Left colon (tissue), 2 donors: ENCODE measurements around the gene PCSK2. TPM values are rescaled to one million over a fixed set of nuclear protein-coding genes. Genes with fewer than 3 reads are reported as not detected.

Experiments used
- ATAC-seq: fragments of 200-7000 bp; cut with Tn5 transposase; one replicate; pipeline ENCODE4 v1.9.1; 2020; ENCODE audit warnings: mild to moderate bottlenecking, moderate library complexity
- DNase-seq, 2 donors: peaks; one replicate each; pipeline ENCODE4 v3.0.0-alpha.2; 2020
- intact Hi-C, 2 donors: fragments of 100-400 bp; cut with DNase I in 1 of 2; cut with micrococcal nuclease in 1 of 2; formaldehyde crosslinking; loops; one replicate each; pipeline versions ENCODE4 v1.11.2 to v1.14.0; 2022; cut with DNase I, micrococcal nuclease
- total RNA-seq, 2 donors: library from RNA; stranded (reverse); fragmentation: NEBNext Ultra II Directional; extraction: Animal tissue kit (Norgen Biotek cat#: 25700); gene quantifications; one replicate each; pipeline ENCODE4 v1.2.1, GENCODE V29; 2021
- donor health status: DM: no; HTN: no; CAD: no.
- donor health status: DM: yes; HTN: yes; CAD: no.

PCSK2 gene
- total RNA-seq, 2 donors from 2014 or later = 1.3 to 1.8 TPM

- DNase-seq = no peak
- no peak for ATAC-seq
- intact Hi-C loops = no loop called here
These were observed 89.6 kb downstream of the PCSK2 start for GRCh38 chr20:17316316-17317038.

- no peak for ATAC-seq
- intact Hi-C loops = no loop called here
- DNase-seq = no peak
These were observed 90.5 kb downstream of the PCSK2 start for GRCh38 chr20:17317341-17317740.

- intact Hi-C loops = no loop called here
- DNase-seq = no peak
- no peak for ATAC-seq
These were observed 93.6 kb downstream of the PCSK2 start for GRCh38 chr20:17320456-17320855.

DNA sequence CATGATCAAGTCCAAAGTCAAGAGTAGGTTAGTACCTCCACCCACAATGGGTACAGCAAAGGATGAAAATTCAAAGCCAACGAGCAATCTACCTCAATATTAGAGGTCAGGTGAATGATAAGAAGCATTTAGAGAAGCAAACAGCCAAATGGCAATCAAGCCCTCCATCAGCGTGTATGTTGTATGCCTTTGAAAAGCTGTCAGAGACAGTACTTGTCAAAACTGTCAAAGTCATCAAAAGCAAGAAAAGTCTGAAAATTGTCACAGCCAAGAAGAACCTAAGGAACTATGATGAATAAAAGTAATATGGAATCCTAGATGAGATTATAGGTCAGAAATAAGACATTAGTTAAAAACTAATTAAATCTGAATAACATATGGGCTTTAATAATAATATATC, 99.3 kb downstream of the PCSK2 start:
- ATAC-seq = no peak

GRCh38 chr20:17327185-17328148, 100.6 kb downstream of the PCSK2 start:
- intact Hi-C loops = no loop called here

More for the DNA sequence above, 99.3 kb downstream of the PCSK2 start:
- DNase-seq = no peak
- intact Hi-C loops = no loop called here

GRCh38 chr20:17334932-17335331, 108.1 kb downstream of the PCSK2 start:
- ATAC-seq = no peak
- DNase-seq = no peak
- intact Hi-C loops = no loop called here

More at GRCh38 chr20:17327185-17328148, 100.6 kb downstream of the PCSK2 start:
- DNase-seq (no peak), ATAC-seq (no peak)

- intact Hi-C loops = no loop called here
These were observed 112.2 kb downstream of the PCSK2 start for GRCh38 chr20:17339000-17339399.

DNA sequence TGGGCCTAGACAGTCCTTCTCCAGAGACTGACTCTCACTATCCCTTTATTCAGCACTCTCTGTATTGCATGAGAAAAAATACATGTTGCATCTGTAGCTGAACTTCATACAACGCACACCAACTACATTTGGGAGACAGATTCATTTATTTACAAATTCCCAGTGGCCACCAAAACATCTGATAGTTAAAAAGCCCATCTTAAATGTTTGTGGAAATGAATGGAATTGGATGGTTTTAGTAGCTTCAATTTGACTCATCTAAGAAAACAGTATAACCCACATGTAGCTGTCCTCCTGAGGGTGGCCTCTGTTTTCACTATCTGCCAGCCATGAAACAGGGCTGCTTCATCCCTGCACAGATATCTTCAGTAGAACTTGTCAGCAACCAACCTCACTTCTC, 116.3 kb downstream of the PCSK2 start:
- intact Hi-C loops = no loop called here
- no peak for ATAC-seq
- no peak for DNase-seq

More at GRCh38 chr20:17339000-17339399, 112.2 kb downstream of the PCSK2 start:
- DNase-seq (no peak), ATAC-seq (no peak)

- DNase-seq = no peak
- ATAC-seq = no peak
- intact Hi-C loops = no loop called here
These were observed 117.0 kb downstream of the PCSK2 start for GRCh38 chr20:17343656-17344452.

- ATAC-seq (no peak), DNase-seq (no peak)
- intact Hi-C loops = no loop called here
These were observed 118.0 kb downstream of the PCSK2 start for GRCh38 chr20:17344790-17345189.

- ATAC-seq (no peak), DNase-seq (no peak)
- intact Hi-C loops = no loop called here
These were observed 118.5 kb downstream of the PCSK2 start for GRCh38 chr20:17345321-17345720.

DNA sequence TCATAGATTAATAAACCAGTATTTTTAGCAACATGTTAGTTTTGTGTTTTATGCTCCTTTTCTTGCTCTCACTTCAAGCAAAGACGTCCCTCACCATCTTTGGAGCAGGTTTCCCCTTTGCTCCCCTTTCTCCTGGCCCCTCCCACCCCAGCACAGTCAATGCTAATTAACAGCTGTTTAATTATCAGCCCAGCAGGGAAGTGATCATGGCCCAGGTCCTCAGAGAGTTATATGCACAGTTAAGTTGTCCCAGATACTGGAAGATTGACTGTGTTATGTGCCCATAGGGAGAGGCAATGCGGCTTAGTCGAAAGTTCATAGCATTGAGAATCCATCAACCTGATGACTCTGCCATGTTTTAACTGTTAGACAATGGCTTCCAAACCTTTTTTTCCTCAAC, 123.5 kb downstream of the PCSK2 start:
- no peak for ATAC-seq
- no peak for DNase-seq
- intact Hi-C loops = no loop called here

GRCh38 chr20:17357238-17357637, 130.4 kb downstream of the PCSK2 start:
- no peak for ATAC-seq
- intact Hi-C loops = no loop called here
- DNase-seq = no peak

GRCh38 chr20:17358854-17359253, 132.0 kb downstream of the PCSK2 start:
- DNase-seq (no peak), ATAC-seq (no peak)
- intact Hi-C loops = no loop called here

- no peak for DNase-seq
- intact Hi-C loops = no loop called here
- ATAC-seq = no peak
These were observed 137.8 kb downstream of the PCSK2 start for GRCh38 chr20:17364681-17365080.

GRCh38 chr20:17365831-17366230, 139.0 kb downstream of the PCSK2 start:
- DNase-seq = no peak
- intact Hi-C loops = no loop called here
- no peak for ATAC-seq

DNA sequence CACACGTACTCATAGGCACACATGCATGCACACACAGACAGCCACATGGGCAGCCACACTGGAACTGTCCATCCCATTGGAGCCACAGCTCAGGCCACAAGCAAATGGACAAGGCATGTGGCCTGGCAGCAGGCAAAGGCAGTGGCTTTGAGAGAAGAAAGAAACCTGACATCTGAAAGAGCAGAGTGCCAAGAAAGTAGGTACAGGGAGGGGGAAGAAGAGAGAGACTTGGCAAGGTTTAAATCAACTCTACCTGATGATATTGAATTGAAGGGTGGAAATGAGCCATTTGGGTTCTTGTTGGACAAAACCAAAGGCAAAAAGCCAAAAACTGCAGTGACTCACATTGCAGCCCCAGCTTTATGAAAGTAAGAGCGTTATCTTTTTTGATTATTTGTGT, 142.7 kb downstream of the PCSK2 start:
- intact Hi-C loops = no loop called here
- DNase-seq (no peak), ATAC-seq (no peak)

- DNase-seq (no peak), ATAC-seq (no peak)
- intact Hi-C loops = no loop called here
These were observed 146.1 kb downstream of the PCSK2 start for GRCh38 chr20:17372806-17373440.

- DNase-seq = no peak
- no peak for ATAC-seq
- intact Hi-C loops = no loop called here
These were observed 147.2 kb downstream of the PCSK2 start for GRCh38 chr20:17374086-17374485.
